HepG2 (cell line): ENCODE results near the gene SERINC1. TPM values are rescaled to one million over a fixed set of nuclear protein-coding genes. Genes with fewer than 3 reads are reported as not detected.

Source experiments
- ATAC-seq: fragments of 200-7000 bp; cut with Tn5 transposase; 3 replicates; pipeline ENCODE4 v1.9.1; 2020; ENCODE audit warnings: mild to moderate bottlenecking, moderate library complexity
- BruUV-seq: library from RNA; stranded (reverse); fragments of 400-500 nt; replicated peaks from 2 replicates; lab custom pipeline; 2021; lab: Mats Ljungman, UMichigan
- CTCF ChIA-PET: fragments of 300-600 bp; formaldehyde crosslinking; extraction: SDS; loops from one replicate; lab custom pipeline; 2021; ENCODE audit warnings: low total read pairs, inconsistent platforms, low intra/inter-chr PET ratio; lab: Yijun Ruan, JAX
- POLR2A ChIA-PET: fragments of 350-600 bp; sonication (Branson Sonifier 250); formaldehyde crosslinking; loops from one replicate; lab custom pipeline; 2020; ENCODE audit warnings: antibody characterized with exemption, inconsistent platforms; lab: Yijun Ruan, JAX
- DNase-seq: peaks from one replicate; pipeline ENCODE4 v3.0.0-alpha.2; 2015; ENCODE audit warnings: low spot score
- FAIRE-seq: peaks from 3 replicates; lab custom pipeline; 2011; peaks lifted over from hg19 to GRCh38; lab: Jason Lieb, UNC
- H2AFZ ChIP-seq: one replicate; pipeline ENCODE4 v1.6.1; 2011; ENCODE audit warnings: low read length, inconsistent platforms
- H3K27ac ChIP-seq: fragments of 300-600 bp; 3 replicates; pipeline ENCODE4 v1.8.0; 2011; ENCODE audit warnings: mixed run types, mild to moderate bottlenecking, mixed read lengths, low read length, inconsistent platforms; ENCODE audit not compliant: insufficient read depth; ENCODE audit errors: extremely low read length
- H3K27me3 ChIP-seq, 2 experiments: fragments of 200-600 bp in 1 of 2; 2 replicates in 1 of 2; 3 replicates in 1 of 2; pipeline versions ENCODE4 v1.6.0 to v1.8.0; 2011; ENCODE audit warnings: low read length in 2 of 2, mild to moderate bottlenecking in 2 of 2, moderate library complexity in 2 of 2, inconsistent platforms in 1 of 2; ENCODE audit not compliant: insufficient read depth in 2 of 2, control insufficient read depth in 1 of 2
- H3K36me3 ChIP-seq, 2 experiments: fragments of 200-600 bp in 1 of 2; replicated peaks in 1 of 2; 2 replicates in 1 of 2; 3 replicates in 1 of 2; pipeline versions ENCODE4 v1.5.1 to v1.8.0; 2011; ENCODE audit warnings: low read length in 2 of 2, inconsistent platforms in 1 of 2; ENCODE audit not compliant: insufficient read depth in 2 of 2, control insufficient read depth in 1 of 2
- H3K4me1 ChIP-seq: 2 replicates; pipeline ENCODE4 v1.5.1; 2012; ENCODE audit warnings: low read length, inconsistent platforms; ENCODE audit not compliant: insufficient read depth
- H3K4me2 ChIP-seq: 2 replicates; pipeline ENCODE4 v1.6.0; 2011; ENCODE audit warnings: low read depth, low read length, inconsistent platforms
- H3K4me3 ChIP-seq, 3 experiments: fragments of 200-600 bp in 1 of 3; sonication (generic), shearing (Covaris generic) in 1 of 3; replicated peaks in 1 of 3; 2 replicates each; pipeline ENCODE4 v1.5.1; 2011 to 2016; ENCODE audit warnings: low read length in 3 of 3, inconsistent platforms in 2 of 3, low read depth in 2 of 3, mild to moderate bottlenecking in 2 of 3, control low read depth in 1 of 3, mixed read lengths in 1 of 3; ENCODE audit not compliant: insufficient read depth in 1 of 3
- H3K79me2 ChIP-seq: one replicate; pipeline ENCODE4 v1.6.1; 2011; ENCODE audit warnings: low read length, inconsistent platforms; ENCODE audit not compliant: insufficient read depth
- H3K9ac ChIP-seq: 2 replicates; pipeline ENCODE4 v1.6.0; 2011; ENCODE audit warnings: mild to moderate bottlenecking, low read depth, low read length, inconsistent platforms; ENCODE audit not compliant: insufficient read depth
- H3K9me3 ChIP-seq: 2 replicates; pipeline ENCODE4 v1.5.1; 2012; ENCODE audit warnings: mild to moderate bottlenecking, low read length
- H4K20me1 ChIP-seq: 2 replicates; pipeline ENCODE4 v1.6.0; 2011; ENCODE audit warnings: inconsistent platforms, mild to moderate bottlenecking, low read length, moderate library complexity; ENCODE audit not compliant: insufficient read depth
- ATF4 ChIP-seq, 2 experiments: fragments of 450-650 bp in 1 of 2; sonication (generic) in 1 of 2; formaldehyde crosslinking; IDR thresholded peaks; 2 replicates each; pipeline versions ENCODE4 v1.5.0 to v1.8.0; 2020 to 2022; ENCODE audit warnings: mild to moderate bottlenecking in 1 of 2, missing genetic modification reagents in 1 of 2
- ATF6 ChIP-seq: sonication (generic); formaldehyde crosslinking; conservative IDR thresholded peaks from 2 replicates; pipeline ENCODE4 v1.4.0; 2020; ENCODE audit warnings: missing genetic modification reagents
- ETV5 ChIP-seq: IDR thresholded peaks from 2 replicates; pipeline ENCODE4 v1.6.1; 2018; ENCODE audit warnings: missing biosample characterization, missing genetic modification reagents, inconsistent platforms, borderline replicate concordance
- MTA1 ChIP-seq: sonication (generic); formaldehyde crosslinking; IDR thresholded peaks from 2 replicates; pipeline ENCODE4 v1.4.0; 2020; ENCODE audit warnings: missing genetic modification reagents, mild to moderate bottlenecking, borderline replicate concordance
- RARG ChIP-seq: sonication (generic); formaldehyde crosslinking; IDR thresholded peaks from 2 replicates; pipeline ENCODE4 v1.4.0; 2020; ENCODE audit warnings: low read depth, mild to moderate bottlenecking, missing genetic modification reagents
- ZNF142 ChIP-seq: sonication (generic); formaldehyde crosslinking; IDR thresholded peaks from 2 replicates; pipeline ENCODE4 v1.4.0; 2020; ENCODE audit warnings: missing genetic modification reagents
- ZNF280B ChIP-seq: sonication (generic); formaldehyde crosslinking; IDR thresholded peaks from 2 replicates; pipeline ENCODE4 v1.5.0; 2020; ENCODE audit warnings: missing genetic modification reagents, mild to moderate bottlenecking, borderline replicate concordance
- ZNF558 ChIP-seq: sonication (generic); formaldehyde crosslinking; IDR thresholded peaks from 2 replicates; pipeline ENCODE4 v1.9.0; 2022; ENCODE audit warnings: mild to moderate bottlenecking, missing genetic modification reagents, borderline replicate concordance
- ZNF784 ChIP-seq: sonication (generic); formaldehyde crosslinking; IDR thresholded peaks from 2 replicates; pipeline ENCODE4 v1.5.1; 2020; ENCODE audit warnings: missing genetic modification reagents, mild to moderate bottlenecking, borderline replicate concordance
- WGBS: methylation state at CpG from one replicate; pipeline ENCODE4 v1.1.6; 2017; ENCODE audit warnings: low lambda C conversion rate; 5-methylcytosine and 5-hydroxymethylcytosine counted together
- in situ Hi-C: cut with HindIII; loops from 2 replicates; pipeline ENCODE4 v1.10.0; 2017; ENCODE audit warnings: low pct_unique_long_range_greater_than_20kb; ENCODE audit not compliant: extremely low pct_ligation_motif_present
- intact Hi-C: fragments of 100-400 bp; cut with micrococcal nuclease; formaldehyde crosslinking; loops from one replicate; pipeline ENCODE4 v1.10.0; 2022; ENCODE audit not compliant: unreplicated experiment
- polyA plus RNA-seq, 8 experiments: library from polyadenylated mRNA; depleted of rRNA in 3 of 8; stranded (reverse) in 7 of 8; unstranded in 1 of 8; fragments of >200 nt; fragmentation: Illumina TruSeq in 4 of 8; extraction: Trizol in 4 of 8; gene quantifications; 2 replicates each; pipeline versions ENCODE4 v1.2.1 to v1.2.3, GENCODE V29; 2011 to 2016; ENCODE audit warnings: low read depth in 4 of 8, missing spikeins in 1 of 8, mixed read lengths in 1 of 8; ENCODE audit not compliant: insufficient read depth in 1 of 8
- total RNA-seq, 5 experiments: library from RNA; depleted of rRNA; stranded (reverse); fragments of >200 nt; fragmentation: Illumina TruSeq; extraction: Trizol; gene quantifications; 2 replicates each; pipeline ENCODE4 v1.2.3, GENCODE V29; 2016; ENCODE audit warnings: low read depth in 1 of 5

The SERINC1 gene
- total and polyA plus RNA-seq, 2 of the 13 experiments (the other 11 are each of a cell fraction or from before 2014, with no cell fraction given) = 93.5 to 112 TPM

GRCh38 chr6:122406187-122406586 lies 65.4 kb downstream of the SERINC1 start (continued):
- TF ChIP-seq ZNF142 (CRISPR knock-in tag) (no peak), ETV5 (no peak), RARG (CRISPR knock-in tag) (no peak)

GRCh38 chr6:122405417-122405816 lies 66.2 kb downstream of the SERINC1 start:
- Histone ChIP-seq H3K36me3 (no peaks in the 10 kb centered on the region; a peak in 1 of 5 replicates), H3K27ac (no peak overlapping the region), H2AFZ (no peak overlapping the region), H3K9me3 (no peaks in the 10 kb centered on the region), H3K4me2 (no peak overlapping the region), H3K27me3 (no peaks in the 10 kb centered on the region), H3K9ac (no peak overlapping the region), H3K4me1 (peaks cover 30% of the 10 kb centered on the region), H3K4me3 (no peak overlapping the region), H4K20me1 (peaks cover 6% of the 10 kb centered on the region; the same call in 1 of the 2 replicates), H3K79me2 (peaks cover 100% of the 10 kb centered on the region)
- intact Hi-C loops (no loop called here), in situ Hi-C loops (no loop called here)
- 94% methylated on average over 1 of the region's 1 CpG for WGBS
- ATAC-seq (peak; percentile 70), DNase-seq (no peak), FAIRE-seq (no peak)
- POLR2A ChIA-PET = no interaction called here
- CTCF ChIA-PET = no interaction called here
- BruUV-seq = no TSS peak
- TF ChIP-seq ZNF280B (CRISPR knock-in tag) = no peak
- no peak for TF ChIP-seq ATF4 (CRISPR knock-in tag; IDR thresholded peaks at IDR 0.05)
- TF ChIP-seq ATF6 (CRISPR knock-in tag) = no peak
- TF ChIP-seq ZNF558 (CRISPR knock-in tag) = no peak
- no peak for TF ChIP-seq MTA1 (CRISPR knock-in tag)
- TF ChIP-seq ZNF784 (CRISPR knock-in tag) = no peak
